Stimulated activated CD4-positive, alpha-beta T cell treated with anti-CD3 and anti-CD28 coated beads, Interleukin-1b, Interleukin-23, amount 100 ng/mL, for 4 hours (primary cell): ENCODE results near the gene NCOR2.
"Not testable (repeated sequence)": the region's sequence is repeated elsewhere in the genome, so short reads cannot be mapped to it uniquely, and the experiment has no call there.

Experiments used
- DNase-seq, 2 donors: peaks; one replicate each; pipeline ENCODE4 v3.0.0-alpha.2; 2020; ENCODE audit warnings: low read depth in 2 of 2

The NCOR2 gene

DNA sequence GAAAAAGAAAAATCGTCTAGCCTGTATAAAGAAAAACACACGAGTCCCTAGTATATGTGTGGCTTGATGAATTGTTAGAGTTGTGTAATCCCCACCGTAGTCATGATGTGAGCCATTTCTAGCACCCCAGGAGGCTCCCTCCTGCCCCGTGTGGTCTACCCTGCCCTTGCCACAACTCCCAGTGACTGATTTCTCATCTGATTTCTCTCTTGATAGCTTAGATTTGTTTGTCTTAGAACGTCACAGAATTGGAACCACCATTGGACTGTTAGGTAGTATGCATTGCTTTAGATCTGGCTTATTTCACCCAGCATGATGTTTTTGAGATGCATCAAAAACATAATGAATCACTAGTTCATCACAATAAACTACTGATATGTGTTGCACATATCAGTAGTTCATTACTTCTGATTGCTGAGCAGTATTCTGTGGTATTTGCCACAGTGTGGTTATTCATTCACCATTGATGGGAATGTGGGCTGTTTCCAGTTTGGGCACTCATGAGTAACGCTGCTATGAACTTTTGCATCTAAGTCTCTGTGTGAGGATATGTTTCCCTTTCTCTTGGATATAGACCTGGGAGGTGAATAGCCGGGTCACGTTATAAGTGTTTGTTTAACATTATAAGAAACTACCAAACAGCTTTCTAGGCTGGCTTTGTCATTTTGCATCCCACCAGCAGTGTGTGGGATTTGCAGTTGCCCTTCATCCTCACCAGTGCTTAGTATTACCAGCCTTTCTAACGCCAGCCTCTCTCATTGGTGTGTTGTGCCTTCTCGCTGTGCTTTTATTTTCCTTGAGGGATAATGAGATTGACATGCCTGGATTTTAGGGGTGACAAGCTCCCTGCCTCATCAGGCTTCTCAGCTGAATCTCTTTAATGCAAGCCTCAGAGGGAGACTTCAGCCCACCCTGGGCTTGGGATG lies 31.9 kb upstream of the NCOR2 start:
- no peak for DNase-seq

DNA sequence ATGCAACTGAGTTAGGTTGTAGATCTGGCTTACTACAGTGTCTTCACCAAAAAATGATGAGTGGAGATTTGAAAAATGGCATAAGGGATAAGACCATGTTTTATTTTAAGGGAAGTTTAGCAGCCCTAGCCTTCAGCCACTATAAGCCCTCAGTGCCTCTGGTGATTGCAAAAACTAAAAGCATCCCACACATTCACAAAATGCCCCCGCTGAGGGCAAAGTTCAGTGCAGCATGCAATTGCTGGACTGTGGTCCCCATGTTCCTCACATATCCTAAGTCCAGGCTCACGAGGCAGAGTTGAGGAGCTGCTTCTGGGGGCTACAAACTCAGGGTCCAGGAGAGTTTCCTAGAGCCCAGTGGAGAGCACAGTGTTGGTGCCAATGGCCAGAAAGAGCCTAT lies 29.6 kb upstream of the NCOR2 start:
- DNase-seq = no peak

- DNase-seq = no peak
Observed at GRCh38 chr12:124595444-124595843, 28.0 kb upstream of the NCOR2 start.

DNA sequence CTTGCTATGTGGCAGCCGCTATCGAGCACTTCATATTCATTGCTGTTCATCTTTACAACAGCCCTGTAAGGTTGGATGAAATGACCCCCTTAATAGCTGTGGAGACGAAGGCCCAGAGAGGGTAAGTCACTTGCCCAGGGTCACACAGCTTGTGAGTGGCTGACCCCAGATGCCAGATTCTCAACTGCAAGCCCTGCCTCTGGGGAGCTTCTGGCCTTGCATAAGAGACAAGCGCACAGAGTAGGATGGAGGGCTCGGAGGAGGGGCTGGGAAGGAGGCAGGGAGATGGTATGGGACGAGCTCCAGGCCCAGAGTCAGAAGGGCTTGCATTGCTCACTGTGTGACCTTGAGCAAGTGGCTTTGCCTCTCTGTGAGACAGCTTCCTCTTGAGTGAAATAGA lies 27.4 kb upstream of the NCOR2 start:
- no peak for DNase-seq

DNA sequence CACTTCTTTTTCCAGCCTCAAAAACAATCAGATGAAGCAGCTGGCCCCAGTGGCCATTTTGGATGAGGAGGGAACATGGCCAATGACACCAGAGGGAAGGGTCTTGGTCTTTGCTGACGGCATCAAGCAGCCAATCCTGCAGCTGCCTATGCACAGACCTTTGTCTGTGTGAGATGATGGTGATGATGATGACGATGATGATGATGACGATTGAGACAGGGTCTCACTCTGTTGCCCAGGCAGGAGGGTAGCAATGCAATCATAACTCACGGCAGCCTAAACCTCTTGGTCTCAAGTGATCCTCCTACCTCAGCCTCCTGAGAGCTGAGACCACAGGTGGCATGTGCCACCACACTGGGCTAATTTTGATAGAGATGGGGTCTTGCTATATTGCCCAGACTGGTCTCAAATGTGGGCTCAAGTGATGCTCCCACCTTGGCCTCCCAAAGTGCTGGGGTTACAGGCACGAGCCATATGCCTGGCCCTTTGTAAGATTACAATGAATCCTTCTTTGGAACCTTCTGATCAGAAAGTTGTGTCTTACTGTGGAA lies 26.5 kb upstream of the NCOR2 start:
- DNase-seq = no peak

DNA sequence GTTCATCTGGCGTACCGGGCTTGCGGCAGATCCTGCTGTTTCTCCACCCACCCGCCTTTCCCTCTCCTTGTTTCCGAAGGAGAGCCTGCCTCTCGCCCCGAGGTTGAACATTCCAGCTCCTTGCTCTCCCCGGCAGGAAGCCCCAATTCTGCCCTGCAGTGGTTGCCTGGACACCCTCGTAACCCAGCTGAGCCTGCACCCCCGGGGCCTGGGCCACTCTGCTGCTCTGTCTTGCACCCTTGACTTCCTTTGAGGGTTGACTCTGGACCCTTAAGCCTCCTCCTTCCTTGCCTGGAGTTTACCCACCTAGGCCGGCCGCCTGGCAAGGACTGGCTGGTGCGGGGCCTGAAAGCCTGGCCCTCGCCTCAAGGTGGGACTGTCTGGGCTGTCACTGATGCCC lies 25.8 kb upstream of the NCOR2 start:
- DNase-seq = no peak

DNA sequence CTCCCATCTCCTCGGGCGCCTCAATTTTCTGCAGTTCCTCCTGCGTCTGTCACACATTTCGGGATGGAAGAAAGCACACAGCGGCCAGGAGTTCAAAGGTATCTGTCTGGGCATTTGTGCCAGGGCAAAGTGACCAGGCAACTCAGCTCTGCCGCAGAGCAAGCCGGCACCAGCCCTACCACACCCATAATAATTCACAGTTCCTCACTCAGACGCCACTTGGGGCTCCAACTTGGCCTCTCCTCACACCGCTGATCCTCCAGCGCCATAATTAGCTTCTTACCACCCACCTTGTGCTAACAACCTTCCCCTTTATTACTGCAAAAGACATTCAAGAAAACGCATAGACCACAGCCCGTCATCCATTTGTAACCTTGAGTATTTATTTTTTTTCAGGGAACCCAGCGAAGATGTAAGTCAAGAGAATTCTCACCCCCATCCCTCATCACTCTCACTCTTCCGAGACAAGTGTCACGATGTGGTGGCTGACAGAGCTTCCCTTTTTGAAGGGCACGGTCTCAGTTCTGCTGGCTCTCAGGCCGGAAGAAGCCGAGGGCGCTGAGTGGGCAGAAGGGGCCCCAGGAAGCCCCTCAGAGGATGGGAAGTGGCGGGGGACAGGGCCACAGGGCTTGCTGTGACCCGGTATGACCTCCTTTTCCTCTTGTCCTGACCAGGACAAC lies 25.2 kb upstream of the NCOR2 start:
- DNase-seq = no peak

GRCh38 chr12:124592050-124592449 lies 24.6 kb upstream of the NCOR2 start:
- DNase-seq = no peak

DNA sequence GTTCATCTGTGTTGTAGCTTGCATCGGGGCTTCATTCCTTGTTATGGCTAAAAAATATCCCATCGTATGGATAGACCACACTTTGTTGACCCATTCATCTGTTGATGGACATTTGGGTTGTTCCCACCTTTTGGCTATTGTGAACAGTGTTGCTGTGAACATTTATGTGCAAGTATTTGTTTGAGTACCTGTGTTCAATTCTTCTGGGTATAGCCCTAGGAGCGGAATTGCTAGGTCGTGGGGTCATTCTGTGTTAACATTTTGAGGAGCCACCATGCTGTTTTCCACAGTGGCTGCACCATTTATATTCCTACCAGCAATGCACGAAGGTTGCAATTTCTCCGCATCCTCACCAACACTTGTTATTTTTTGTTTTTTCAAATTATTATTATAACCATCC lies 23.0 kb upstream of the NCOR2 start:
- DNase-seq = no peak

DNA sequence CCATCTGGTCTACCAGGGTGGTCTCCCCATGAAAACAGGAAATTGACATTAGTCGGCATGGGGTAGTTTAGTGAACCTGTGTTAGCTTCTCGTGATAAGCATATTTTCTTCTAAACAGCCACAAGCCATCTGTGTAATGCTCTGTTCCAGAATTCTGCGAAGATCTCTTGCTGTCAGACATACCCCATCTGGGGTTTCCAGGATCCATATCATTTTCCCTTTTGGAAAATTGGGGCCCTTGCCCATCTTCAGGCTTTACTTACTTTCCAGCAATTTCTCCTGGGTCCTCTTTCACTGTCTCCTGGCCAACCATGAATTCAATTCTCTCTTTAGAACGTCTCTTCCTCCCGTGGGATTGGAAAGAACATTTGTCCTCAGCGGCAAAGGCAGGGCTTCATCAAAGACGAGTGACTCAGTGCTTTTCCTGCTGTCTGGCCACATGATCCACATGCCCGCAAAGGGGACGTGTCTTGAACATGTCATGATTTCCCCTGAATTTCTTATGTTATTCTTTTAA lies 21.4 kb upstream of the NCOR2 start:
- peak in 1 of 2 donors; percentile 21 for DNase-seq

DNA sequence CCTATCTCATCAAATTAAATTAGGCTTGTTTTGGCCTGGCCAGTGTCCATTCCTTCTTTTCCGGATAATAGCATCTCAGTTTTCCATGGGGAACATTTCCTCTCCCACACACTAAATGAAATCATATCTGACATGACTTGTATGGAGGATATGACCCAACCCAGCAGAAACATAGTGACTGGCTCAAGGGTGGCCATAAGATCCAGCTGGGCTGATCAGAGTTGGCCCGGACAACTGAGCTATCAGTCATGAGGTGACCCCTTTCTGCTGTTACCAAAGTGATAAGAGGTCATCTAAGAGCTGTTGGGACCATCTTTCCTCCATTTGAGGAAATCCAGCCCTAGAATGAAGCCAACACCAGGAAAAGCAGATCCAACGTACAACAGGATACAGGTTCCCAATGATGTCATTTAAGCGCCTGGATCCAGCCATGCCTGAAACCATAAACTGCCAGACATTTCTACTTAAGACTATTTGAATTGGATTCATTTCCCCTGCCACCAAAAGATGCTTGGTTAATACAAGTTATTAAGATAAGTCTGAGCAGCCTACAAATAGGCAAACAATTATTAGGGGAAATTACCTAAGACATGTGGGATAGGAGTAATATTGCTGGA lies 20.7 kb upstream of the NCOR2 start:
- DNase-seq = no peak

- no peak for DNase-seq
Observed at GRCh38 chr12:124586756-124587155, 19.3 kb upstream of the NCOR2 start.

GRCh38 chr12:124584494-124584893 lies 17.1 kb upstream of the NCOR2 start:
- not testable (repeated sequence) for DNase-seq

- DNase-seq = no peak
Observed at GRCh38 chr12:124583854-124584253, 16.4 kb upstream of the NCOR2 start.

DNA sequence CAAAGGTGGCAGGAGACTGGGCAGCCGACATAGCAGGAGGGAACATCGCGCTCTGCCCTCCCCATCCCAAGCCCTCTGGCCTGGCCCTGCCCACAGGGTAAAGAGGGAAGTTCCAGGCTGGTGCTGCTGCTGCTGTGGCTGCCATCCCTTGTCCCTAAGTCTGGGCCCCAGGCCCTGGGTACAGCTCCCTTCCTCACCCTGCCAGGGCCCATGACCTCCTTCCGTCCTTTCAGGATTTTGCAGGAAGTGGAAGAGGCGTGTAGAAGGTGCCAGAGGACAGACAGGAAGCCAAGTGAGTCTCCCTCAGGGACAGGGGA lies 14.7 kb upstream of the NCOR2 start:
- no peak for DNase-seq

DNA sequence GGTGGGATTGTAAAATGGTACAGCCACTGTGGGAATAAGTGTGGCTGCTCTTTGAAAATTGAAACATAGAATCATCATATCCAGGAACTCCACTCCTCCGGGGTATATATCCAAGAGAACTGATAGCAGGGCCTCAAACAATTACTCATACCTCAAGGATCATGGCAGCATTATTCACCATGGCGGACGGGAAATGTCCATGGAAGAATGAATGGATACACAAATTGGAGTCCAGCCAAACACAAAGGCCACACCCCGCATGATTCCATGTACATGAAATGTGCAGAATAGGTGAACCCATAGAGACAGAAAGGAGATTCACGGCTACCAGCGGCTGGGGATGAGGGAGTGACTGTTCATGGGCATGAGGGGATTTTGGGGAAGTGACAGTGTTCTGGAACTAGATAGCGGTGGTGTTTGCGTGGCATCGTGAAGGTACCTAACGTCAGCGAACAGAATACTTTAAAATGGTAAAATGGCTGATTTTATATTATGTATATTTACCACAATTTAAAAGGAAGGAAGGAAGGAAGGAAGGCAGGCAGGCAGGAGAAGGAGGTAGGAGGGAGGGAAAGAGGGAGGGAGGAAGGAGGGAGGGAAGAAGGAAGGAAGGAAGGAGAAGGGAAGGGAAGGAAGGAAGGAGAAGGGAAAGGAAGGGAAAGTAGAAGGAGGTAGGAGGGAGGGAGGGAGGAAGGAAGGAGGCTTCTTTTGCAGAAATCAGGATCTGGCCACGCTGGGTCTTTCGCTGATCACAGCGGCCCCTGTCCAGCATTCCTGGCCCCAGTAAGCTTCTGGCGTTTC lies 14.1 kb upstream of the NCOR2 start:
- no peak for DNase-seq

DNA sequence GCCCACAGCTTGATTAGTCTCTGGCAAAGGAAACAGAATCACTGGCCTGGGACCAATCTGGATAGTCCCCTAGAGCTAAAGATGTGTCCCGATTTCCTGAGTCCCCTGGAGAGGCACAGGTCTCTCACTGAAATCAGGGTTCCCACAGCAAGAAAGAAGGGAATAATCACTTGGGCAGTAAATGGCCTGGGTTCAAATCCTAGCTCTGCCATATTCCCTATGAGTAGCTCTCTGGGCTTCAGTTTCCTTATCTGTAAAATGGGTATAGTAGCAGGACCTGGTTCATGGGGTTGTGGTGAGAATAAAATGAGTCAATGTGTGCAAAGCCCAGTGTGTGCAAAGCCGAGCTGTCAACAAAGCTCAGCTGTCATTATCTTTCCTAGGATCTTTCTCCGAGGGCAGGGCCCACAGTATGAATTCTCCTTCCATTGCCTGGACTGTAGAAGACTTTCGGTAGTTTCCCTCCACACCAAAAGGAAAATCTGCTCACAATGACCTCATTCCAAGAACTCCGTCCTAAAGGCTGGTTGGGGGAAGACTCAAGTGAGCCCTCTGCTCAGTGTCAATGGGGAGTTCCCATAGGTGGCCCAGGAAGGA lies 12.6 kb upstream of the NCOR2 start:
- no peak for DNase-seq

- DNase-seq = no peak
Observed at GRCh38 chr12:124578854-124579253, 11.4 kb upstream of the NCOR2 start.

- no peak for DNase-seq
Observed at GRCh38 chr12:124578445-124578844, 11.0 kb upstream of the NCOR2 start.

DNA sequence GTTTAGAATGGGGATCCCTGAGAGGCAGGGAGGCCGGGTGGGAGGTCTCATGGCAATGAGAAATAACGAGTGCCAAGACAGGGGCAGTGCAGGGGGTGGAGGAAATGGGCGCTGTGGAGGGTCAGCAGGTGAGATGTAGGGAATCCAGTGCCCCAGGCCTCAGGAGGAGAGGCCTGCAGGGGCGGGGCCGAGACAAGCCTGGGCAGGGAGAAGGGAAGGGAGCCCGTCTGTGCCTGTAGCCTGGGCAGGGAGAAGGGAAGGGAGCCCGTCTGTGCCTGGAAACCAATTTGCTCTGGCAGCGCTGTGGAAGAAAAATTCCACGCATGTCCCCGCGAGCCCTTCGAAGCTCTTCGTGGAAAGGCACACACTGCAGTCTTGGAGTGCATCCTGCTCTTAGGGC lies 10.6 kb upstream of the NCOR2 start:
- DNase-seq = no peak

GRCh38 chr12:124577374-124577773 lies 10.0 kb upstream of the NCOR2 start:
- DNase-seq = no peak
